Stimulated activated CD8-positive, alpha-beta memory T cell treated with anti-CD3 and anti-CD28 coated beads, Interleukin-15, amount 100 ng/mL, for 48 hours (primary cell): ENCODE results near the gene CDH23.

Experiments used
- DNase-seq, 2 donors: peaks; one replicate each; pipeline ENCODE4 v3.0.0-alpha.2; 2020; ENCODE audit warnings: low read depth in 2 of 2

CDH23 gene

GRCh38 chr10:71638822-71639719 lies 242.4 kb downstream of the CDH23 start:
- no peak for DNase-seq

- DNase-seq: no peak
Measured at GRCh38 chr10:71640607-71641006, 243.9 kb downstream of the CDH23 start.

DNA sequence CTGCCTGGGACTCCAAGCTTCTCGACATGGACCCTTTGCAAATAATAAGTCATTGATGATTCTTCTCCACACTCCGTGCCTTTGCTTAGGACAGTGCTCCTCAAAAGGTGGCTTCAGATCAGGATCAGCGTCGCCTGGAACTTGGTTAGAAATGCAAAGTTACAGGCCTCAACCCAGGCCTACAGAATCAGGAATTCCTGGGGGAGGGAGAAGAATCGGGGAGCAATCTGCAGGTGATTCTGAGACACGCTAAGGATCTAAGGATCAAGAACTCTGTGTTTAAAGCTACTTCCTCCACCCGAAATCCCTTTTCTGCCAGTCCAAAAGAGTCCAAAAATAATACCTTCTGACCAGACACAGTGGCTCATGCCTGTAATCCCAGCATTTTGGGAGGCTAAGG lies 244.7 kb downstream of the CDH23 start:
- DNase-seq: no peak

GRCh38 chr10:71641986-71642385 lies 245.3 kb downstream of the CDH23 start:
- no peak for DNase-seq

- DNase-seq: no peak
Measured at GRCh38 chr10:71643904-71644303, 247.2 kb downstream of the CDH23 start.

DNA sequence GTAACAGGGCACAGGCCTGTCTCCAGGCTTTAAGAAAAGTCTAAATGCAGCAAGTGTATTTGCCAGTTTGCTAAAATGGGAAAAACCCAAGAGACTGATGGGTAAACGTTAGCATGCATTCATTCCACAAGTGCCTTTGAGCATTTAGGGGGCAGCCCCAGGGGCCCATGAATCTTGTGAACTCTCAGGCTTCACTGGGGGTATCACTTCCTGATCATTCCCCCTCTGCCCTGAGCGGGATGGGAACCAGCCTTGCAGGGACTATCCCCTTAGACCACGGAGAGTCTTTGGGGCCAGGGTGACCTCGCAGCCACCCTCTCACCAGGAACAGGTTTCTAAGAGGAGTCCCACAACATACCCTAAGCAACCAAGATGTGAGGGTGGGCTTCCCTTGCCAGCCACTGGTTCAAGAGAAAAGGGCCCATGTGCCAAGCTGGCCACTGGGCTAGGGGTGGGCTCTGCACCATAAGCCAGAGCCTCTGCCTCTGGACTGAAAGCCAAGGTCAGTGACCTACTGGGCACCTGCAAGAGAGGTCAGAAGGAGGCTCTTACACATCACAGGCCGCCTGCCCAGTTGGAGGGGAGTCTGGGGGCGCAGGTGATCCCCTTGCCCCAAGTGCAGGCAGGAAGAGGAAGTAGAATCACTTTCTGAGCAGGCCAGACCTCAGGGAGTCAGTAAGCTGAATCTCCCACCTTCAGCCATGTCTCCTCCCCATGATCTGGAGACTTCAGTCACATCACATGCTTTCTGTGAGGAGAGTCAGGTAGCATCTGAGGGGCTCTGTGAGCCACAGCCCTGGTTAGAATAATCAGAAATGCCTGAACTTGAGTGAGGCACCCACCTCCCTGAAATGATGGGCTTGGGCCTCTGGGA lies 247.8 kb downstream of the CDH23 start:
- no peak for DNase-seq

DNA sequence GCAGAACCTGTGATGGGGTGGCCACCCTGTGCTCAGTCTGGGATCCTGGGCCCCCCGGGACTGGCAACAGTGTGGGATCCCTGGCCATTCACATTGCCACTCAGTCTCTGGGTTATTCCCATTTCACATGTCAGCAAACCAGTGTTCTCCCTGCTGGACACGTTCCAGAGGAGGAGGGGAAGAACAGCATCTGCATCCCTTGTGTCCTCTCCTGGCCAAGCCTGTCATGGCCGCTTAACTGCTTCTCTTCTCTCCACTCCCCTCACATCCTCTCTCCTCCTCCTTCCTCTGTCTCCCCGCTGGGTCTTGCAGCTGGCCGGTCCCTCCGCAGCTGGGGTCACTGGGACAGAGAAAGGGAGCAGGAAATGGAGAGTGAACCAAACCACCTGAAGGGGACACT lies 248.5 kb downstream of the CDH23 start:
- no peak for DNase-seq

DNA sequence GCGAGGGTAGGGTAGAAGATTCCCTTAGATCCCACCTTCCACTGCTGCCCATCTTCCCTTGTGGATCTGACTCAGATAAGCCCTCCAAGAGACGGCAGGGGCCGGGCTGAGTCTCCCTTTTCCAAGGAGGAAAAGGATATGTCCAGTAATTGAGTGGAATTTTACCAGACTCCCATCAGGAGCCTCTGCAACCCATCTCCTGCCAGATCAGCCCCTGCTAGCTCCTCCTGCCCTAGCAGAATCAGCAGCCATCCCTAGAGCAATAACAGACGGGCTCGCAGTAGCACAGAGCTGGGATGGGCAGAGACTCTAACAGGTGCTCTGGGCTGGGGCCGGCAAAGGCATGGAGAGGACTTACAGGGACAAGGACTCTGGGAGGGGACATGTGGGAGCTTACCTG lies 249.3 kb downstream of the CDH23 start:
- no peak for DNase-seq

- DNase-seq: no peak
Measured at GRCh38 chr10:71646592-71647292, 250.0 kb downstream of the CDH23 start.

DNA sequence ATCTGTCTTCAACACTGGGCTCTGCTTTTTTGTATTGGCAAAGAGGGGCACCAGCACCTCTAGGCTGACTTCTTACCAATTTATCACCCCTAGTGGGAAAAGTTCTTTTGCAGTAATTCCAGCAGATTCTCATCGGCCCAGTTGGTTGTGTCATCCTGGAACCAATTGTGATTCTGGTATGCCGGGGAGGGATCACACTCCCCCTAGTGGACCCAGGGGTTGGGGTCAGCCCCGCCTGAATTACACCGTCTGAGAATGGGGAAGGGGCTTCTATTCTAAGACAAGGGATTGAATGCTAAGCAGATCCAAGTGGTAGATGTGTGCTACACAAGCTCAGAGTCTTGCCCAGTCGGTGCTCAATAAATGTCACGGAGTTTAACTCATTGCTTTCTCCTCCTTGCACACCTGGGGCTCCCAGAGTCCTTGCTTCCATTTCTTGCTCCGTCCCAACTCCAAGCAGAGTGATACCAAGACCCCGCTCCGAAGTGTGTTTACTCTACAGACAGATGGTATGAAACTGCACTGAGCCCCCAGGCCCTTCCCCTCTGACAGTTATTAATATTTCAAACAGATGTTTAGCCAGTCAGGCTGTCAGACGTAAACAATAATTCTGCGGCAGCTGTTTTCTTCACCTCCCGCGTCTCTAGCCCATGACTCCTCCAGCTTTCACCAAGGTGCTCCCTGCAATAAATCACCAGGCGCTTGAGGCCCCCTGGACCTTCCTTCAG lies 251.0 kb downstream of the CDH23 start:
- DNase-seq: no peak

DNA sequence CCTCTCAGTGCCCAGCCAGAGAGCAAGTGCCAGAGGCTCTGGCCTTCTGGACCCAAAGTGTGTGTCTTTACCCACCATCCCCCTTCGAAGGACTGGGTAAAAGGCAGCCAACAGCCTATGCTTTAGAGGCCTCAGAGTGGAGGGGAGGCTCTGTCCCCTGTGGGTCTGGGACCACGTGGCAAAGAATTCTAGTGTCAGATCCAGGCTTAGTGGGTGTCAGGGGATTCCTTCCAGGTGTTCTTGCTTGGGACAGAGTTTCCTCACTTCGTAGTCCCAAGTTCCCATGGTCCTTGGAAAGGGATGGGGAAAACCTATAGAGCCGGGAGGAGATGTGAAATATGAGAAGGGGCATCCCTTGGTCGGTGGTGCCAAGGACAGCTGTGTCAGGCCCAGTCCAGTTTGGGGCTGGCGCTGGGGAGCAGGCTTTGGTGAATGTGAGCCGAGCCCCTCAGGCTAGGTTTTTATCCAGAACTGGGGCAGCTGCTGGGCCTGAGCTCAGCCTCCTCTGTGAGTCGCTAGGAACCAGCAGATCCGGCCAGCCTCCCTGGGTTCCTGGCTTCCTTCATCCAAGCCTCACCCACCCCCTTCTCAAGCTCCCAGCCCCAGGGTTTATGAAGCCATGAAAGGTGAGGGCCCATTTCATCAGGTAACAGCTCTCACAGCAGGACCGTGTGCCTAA lies 251.7 kb downstream of the CDH23 start:
- no peak for DNase-seq

DNA sequence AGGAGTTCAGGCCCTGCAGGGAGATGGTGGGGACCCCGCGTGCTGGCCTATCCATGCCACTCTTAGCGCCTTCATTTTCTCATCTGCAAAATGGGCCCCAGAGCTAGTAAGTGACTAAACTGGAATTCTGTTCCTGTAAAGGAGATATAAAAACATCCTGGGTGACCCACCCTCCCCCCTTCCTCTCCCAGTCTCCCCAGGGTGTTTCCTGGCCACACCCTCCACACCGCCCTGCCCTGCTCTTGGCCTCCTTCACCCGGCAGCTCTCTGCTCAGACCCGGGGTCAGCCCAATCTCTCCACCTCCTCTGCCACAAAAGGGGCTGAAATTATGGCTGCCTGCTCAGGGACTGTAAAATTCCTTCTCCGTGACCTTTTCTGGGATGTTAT lies 252.2 kb downstream of the CDH23 start:
- no peak for DNase-seq

- no peak for DNase-seq
Measured at GRCh38 chr10:71649631-71650030, 252.9 kb downstream of the CDH23 start.

GRCh38 chr10:71650397-71650796 lies 253.7 kb downstream of the CDH23 start:
- no peak for DNase-seq

GRCh38 chr10:71651428-71651827 lies 254.7 kb downstream of the CDH23 start:
- no peak for DNase-seq

DNA sequence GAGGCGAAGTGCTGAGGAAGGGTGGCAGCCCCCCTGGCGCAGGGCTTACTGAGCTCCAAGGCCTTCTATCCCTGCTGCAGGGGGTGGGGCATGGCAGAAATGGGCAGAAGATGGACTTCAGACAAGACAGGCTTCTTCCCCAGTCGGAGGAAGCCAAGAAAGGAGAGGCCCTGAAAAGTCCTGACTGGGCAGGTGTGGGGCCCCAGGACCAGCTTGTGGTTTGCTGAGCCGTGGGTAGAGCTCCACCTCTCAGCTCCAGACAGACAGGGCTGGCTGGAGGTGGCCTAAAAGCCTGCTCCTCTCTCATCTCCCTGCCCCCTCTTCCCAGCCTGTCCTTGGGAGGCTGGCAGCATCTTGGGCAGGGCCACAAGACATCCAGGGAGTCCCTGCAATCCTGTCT lies 255.2 kb downstream of the CDH23 start:
- no peak for DNase-seq

GRCh38 chr10:71653044-71653443 lies 256.3 kb downstream of the CDH23 start:
- DNase-seq: no peak

DNA sequence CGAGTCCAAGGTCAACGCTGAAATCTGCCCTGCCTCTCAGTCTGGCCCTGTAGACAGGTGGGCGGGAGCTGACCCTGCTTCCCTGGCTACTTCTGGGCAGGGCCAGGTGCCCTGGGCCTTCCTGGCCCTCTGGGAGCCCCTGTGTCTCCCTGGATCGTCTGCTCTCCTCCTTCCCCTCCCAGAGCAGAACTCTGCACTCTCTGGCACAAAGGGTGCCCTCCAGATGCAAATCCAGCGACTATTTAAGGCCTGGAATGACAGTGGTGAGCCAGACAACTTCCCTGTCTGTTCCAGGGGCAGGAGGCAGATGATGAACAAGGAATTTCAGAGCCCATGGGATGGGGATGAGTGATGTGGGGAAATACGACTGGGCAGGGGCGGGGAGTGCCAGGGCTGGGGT lies 259.5 kb downstream of the CDH23 start:
- DNase-seq: no peak

DNA sequence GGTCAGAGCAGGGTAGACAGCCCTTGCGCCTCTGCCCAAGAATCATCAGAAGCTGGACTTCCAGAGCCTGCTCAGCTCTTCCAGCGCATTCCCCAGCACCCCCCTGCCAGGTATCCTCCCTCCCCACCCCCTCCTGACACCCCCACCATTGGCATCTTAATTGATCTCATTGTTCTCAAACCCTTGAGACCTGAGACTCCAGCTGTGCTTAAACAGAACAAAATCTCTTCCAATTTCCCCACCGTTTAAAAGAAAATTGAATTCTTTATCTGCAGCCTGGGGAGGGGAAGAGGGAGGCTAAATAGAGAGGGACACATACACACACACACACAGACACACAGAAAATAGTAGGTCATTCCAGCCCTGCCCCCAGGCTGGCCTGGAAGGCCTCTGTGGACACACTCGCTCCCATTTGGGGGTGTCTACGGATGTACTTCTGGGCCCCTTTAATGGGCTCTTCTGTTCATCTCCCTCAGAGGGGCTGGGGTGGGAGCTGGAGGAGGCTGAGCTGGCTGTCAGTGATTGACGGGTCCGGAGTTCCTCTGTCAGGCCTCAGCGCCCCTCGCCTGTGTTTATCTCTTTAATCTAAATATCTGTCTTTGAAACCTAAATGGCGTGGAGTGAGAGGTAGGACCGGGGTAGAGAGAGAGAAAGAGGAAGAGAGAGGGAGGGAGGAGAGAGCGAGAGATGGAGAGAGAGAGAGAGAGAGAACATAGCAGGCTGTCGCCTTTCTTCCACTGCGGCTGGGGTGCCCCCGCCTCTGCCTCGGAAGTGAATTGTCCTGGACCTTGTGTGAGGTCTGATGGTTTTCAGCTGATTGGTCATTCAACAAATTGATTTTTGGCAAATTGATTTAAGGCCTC lies 261.1 kb downstream of the CDH23 start:
- DNase-seq: no peak

DNA sequence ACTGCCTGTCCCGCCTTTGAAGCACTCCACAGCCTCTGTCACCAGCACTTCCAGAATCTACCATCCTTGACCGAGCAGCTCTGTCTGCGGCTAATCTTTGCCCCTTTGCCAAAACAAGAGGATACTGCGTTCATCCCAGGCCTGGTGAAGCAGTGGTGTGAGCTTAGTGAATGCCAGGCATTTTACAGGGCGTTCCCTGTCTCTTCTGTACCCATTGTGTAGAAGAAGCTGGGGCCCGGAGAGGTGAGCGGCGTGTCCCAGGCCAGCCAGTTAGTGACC lies 261.7 kb downstream of the CDH23 start:
- DNase-seq: no peak
